ENCODE measurements around the gene MED15.

MED15 gene

DNA sequence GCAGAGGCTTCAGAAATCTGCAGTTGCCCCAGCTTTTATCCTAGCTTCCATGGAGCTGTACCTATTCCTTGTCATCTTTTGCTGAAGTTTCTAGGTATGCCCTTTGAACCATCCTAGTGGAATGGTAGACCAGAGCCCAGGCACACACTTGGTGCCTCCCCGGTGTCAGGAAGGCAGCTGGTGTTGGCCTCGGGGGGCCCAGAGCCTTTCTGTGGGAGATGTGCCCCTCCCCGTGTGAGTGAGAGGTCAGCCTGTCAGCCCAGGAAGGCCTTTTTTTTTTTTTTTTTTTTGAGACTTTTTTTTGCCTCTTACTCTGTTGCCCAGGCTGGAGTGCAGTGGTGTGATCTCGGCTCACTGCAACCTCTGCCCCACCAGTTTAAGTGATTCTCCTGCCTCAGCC, 58.4 kb downstream of the MED15 start:
- Histone ChIP-seq H3K4me1 (ENCODE audit: insufficient read depth, low read length) (peaks cover 11% of the 10 kb centered on the region), H3K27me3 (ENCODE audit: insufficient read depth, low read length, poor library complexity) (no peaks in the 10 kb centered on the region), H2AFZ (ENCODE audit: low read depth, low read length) (no peak overlapping the region), H3K9ac (ENCODE audit: low read depth, low read length) (no peak overlapping the region), H3K4me2 (ENCODE audit: insufficient read depth, low read length) (no peak overlapping the region), H3K9me3 (ENCODE audit: insufficient read depth, low read length, severe bottlenecking) (no peaks in the 10 kb centered on the region), H4K20me1 (ENCODE audit: insufficient read depth, low read length) (peaks cover 23% of the 10 kb centered on the region), H3K27ac (ENCODE audit: low read length) (no peak overlapping the region), H3K4me3 (ENCODE audit: low read depth in 1 of 2, low read length in 2 of 2) (no peak overlapping the region), H3K79me2 (ENCODE audit: insufficient read depth, low read length) (no peaks in the 10 kb centered on the region), H3K36me3 (ENCODE audit: insufficient read depth, low read length) (peaks cover 71% of the 10 kb centered on the region)
- TF ChIP-seq, protein P1, sequence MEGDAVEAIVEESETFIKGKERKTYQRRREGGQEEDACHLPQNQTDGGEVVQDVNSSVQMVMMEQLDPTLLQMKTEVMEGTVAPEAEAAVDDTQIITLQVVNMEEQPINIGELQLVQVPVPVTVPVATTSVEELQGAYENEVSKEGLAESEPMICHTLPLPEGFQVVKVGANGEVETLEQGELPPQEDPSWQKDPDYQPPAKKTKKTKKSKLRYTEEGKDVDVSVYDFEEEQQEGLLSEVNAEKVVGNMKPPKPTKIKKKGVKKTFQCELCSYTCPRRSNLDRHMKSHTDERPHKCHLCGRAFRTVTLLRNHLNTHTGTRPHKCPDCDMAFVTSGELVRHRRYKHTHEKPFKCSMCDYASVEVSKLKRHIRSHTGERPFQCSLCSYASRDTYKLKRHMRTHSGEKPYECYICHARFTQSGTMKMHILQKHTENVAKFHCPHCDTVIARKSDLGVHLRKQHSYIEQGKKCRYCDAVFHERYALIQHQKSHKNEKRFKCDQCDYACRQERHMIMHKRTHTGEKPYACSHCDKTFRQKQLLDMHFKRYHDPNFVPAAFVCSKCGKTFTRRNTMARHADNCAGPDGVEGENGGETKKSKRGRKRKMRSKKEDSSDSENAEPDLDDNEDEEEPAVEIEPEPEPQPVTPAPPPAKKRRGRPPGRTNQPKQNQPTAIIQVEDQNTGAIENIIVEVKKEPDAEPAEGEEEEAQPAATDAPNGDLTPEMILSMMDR (IDR thresholded peaks at IDR 0.05; ENCODE audit: borderline replicate concordance, extremely low read depth, low read length, poor library complexity, severe bottlenecking), result no peak
- no peak for TF ChIP-seq EZH2 (IDR thresholded peaks at IDR 0.05; ENCODE audit: borderline replicate concordance, low read depth, low read length, severe bottlenecking)
- DNase-seq (no peak), ATAC-seq (ENCODE audit: insufficient read depth, low read depth) (no peak)

DNA sequence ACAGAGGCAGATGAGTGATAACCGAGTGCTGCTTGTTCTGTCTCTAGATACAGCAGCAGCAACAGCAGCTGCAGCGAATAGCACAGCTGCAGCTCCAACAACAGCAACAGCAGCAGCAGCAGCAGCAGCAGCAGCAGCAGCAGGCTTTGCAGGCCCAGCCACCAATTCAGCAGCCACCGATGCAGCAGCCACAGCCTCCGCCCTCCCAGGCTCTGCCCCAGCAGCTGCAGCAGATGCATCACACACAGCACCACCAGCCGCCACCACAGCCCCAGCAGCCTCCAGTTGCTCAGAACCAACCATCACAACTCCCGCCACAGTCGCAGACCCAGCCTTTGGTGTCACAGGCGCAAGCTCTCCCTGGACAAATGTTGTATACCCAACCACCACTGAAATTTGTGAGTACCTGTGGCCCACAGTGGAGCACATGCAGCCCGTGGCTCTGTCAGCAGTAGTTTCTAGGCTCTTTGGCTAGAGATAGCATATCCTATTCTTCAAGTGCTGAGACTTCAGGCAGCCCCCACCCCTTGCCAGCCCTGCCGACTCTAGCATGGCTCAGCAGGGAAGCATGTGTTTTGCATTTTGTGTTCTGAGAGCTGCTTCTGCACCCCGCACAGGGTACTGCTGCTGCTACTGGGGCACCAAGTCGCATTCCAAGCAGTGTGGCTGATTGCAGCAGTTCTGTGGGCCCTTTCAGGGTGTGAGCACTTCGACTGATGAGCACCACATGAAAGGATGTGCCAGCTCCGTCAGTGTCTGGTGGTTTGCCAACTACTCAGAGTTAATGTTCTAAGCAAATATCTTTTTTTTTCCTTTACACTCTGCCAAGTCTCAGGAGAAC, 59.2 kb downstream of the MED15 start:
- no peak overlapping the region for H3K9ac ChIP-seq (ENCODE audit: low read depth, low read length)
- ATAC-seq (ENCODE audit: insufficient read depth, low read depth) (0 out of 3 replicates have a peak, but pooled peaks have one; percentile 33), DNase-seq (peak; percentile 40)
- peaks cover 79% of the 10 kb centered on the region for H3K36me3 ChIP-seq (ENCODE audit: insufficient read depth, low read length)
- no peak overlapping the region for H3K27ac ChIP-seq (ENCODE audit: low read length)
- no peak overlapping the region for H2AFZ ChIP-seq (ENCODE audit: low read depth, low read length)
- no peak overlapping the region for H3K4me3 ChIP-seq (ENCODE audit: low read depth in 1 of 2, low read length in 2 of 2)
- H3K9me3 ChIP-seq (ENCODE audit: insufficient read depth, low read length, severe bottlenecking), result no peaks in the 10 kb centered on the region
- TF ChIP-seq, protein P1 (IDR thresholded peaks at IDR 0.05; ENCODE audit: borderline replicate concordance, extremely low read depth, low read length, poor library complexity, severe bottlenecking), result no peak
- no peak for TF ChIP-seq EZH2 (IDR thresholded peaks at IDR 0.05; ENCODE audit: borderline replicate concordance, low read depth, low read length, severe bottlenecking)
- peaks cover 29% of the 10 kb centered on the region for H4K20me1 ChIP-seq (ENCODE audit: insufficient read depth, low read length)
- H3K79me2 ChIP-seq (ENCODE audit: insufficient read depth, low read length), result no peaks in the 10 kb centered on the region
- no peak overlapping the region for H3K4me2 ChIP-seq (ENCODE audit: insufficient read depth, low read length)
- H3K27me3 ChIP-seq (ENCODE audit: insufficient read depth, low read length, poor library complexity), result no peaks in the 10 kb centered on the region
- H3K4me1 ChIP-seq (ENCODE audit: insufficient read depth, low read length), result peaks cover 11% of the 10 kb centered on the region

- Histone ChIP-seq H3K4me3 (ENCODE audit: low read depth in 1 of 2, low read length in 2 of 2) (no peak overlapping the region), H3K27me3 (ENCODE audit: insufficient read depth, low read length, poor library complexity) (no peaks in the 10 kb centered on the region), H4K20me1 (ENCODE audit: insufficient read depth, low read length) (peaks cover 29% of the 10 kb centered on the region), H3K79me2 (ENCODE audit: insufficient read depth, low read length) (no peaks in the 10 kb centered on the region), H3K27ac (ENCODE audit: low read length) (no peak overlapping the region), H3K9ac (ENCODE audit: low read depth, low read length) (no peak overlapping the region), H3K36me3 (ENCODE audit: insufficient read depth, low read length) (peaks cover 80% of the 10 kb centered on the region), H3K9me3 (ENCODE audit: insufficient read depth, low read length, severe bottlenecking) (no peaks in the 10 kb centered on the region), H3K4me2 (ENCODE audit: insufficient read depth, low read length) (no peak overlapping the region), H2AFZ (ENCODE audit: low read depth, low read length) (no peak overlapping the region), H3K4me1 (ENCODE audit: insufficient read depth, low read length) (peaks cover 11% of the 10 kb centered on the region)
- DNase-seq (no peak), ATAC-seq (ENCODE audit: insufficient read depth, low read depth) (no peak)
- TF ChIP-seq, protein P1 (IDR thresholded peaks at IDR 0.05; ENCODE audit: borderline replicate concordance, extremely low read depth, low read length, poor library complexity, severe bottlenecking), result no peak
- TF ChIP-seq EZH2 (IDR thresholded peaks at IDR 0.05; ENCODE audit: borderline replicate concordance, low read depth, low read length, severe bottlenecking), result no peak
Observed at GRCh38 chr22:20567371-20567847, 60.0 kb downstream of the MED15 start.
